Loucy (cell line): Measurements from ENCODE around the gene INF2.

Experiments used
- H2AFZ ChIP-seq: fragments of 200-600 bp; sonication (generic); 2 replicates; pipeline ENCODE4 v1.6.0; 2016; ENCODE audit warnings: antibody characterized with exemption, mild to moderate bottlenecking, low read length, moderate library complexity
- H3F3A ChIP-seq: fragments of 200-600 bp; 2 replicates; pipeline ENCODE4 v1.6.0; 2016; ENCODE audit warnings: antibody characterized with exemption, low read depth, mild to moderate bottlenecking
- H3K27me3 ChIP-seq: fragments of 200-600 bp; sonication (generic); 2 replicates; pipeline ENCODE4 v1.6.1; 2014; ENCODE audit warnings: low read length, mild to moderate bottlenecking; ENCODE audit not compliant: insufficient read depth, poor library complexity, severe bottlenecking
- H3K36me3 ChIP-seq: fragments of 200-600 bp; sonication (generic); 2 replicates; pipeline ENCODE4 v1.6.1; 2016; ENCODE audit warnings: low read length; ENCODE audit not compliant: insufficient read depth
- H3K4me1 ChIP-seq: fragments of 200-600 bp; sonication (generic); 2 replicates; pipeline ENCODE4 v1.5.1; 2014; ENCODE audit warnings: low read length, mild to moderate bottlenecking; ENCODE audit not compliant: insufficient read depth, poor library complexity, severe bottlenecking
- H3K4me2 ChIP-seq: fragments of 200-600 bp; sonication (generic); 2 replicates; pipeline ENCODE4 v1.6.0; 2014; ENCODE audit warnings: antibody characterized with exemption, low read length, low read depth, mild to moderate bottlenecking; ENCODE audit not compliant: poor library complexity, severe bottlenecking
- H3K4me3 ChIP-seq: fragments of 200-600 bp; sonication (generic); 2 replicates; pipeline ENCODE4 v1.5.1; 2014; ENCODE audit warnings: low read length, mild to moderate bottlenecking, mixed read lengths; ENCODE audit not compliant: poor library complexity, severe bottlenecking
- H3K79me2 ChIP-seq: fragments of 200-600 bp; sonication (generic); 2 replicates; pipeline ENCODE4 v1.6.1; 2014; ENCODE audit warnings: low read length; ENCODE audit not compliant: insufficient read depth
- H3K9ac ChIP-seq: fragments of 200-600 bp; sonication (generic); 2 replicates; pipeline ENCODE4 v1.6.0; 2014; ENCODE audit warnings: mild to moderate bottlenecking, low read depth, low read length, moderate library complexity; ENCODE audit not compliant: poor library complexity, severe bottlenecking
- H3K9me2 ChIP-seq: fragments of 200-600 bp; sonication (generic); replicated peaks from 2 replicates; pipeline ENCODE4 v1.6.1; 2016; ENCODE audit warnings: low read depth, low read length, mixed read lengths
- H3K9me3 ChIP-seq: fragments of 200-600 bp; sonication (generic); 2 replicates; pipeline ENCODE4 v1.6.1; 2014; ENCODE audit warnings: mild to moderate bottlenecking, antibody characterized with exemption, low read length, low read depth; ENCODE audit not compliant: insufficient read depth
- H4K20me1 ChIP-seq: fragments of 200-600 bp; sonication (generic); 2 replicates; pipeline ENCODE4 v1.6.0; 2014; ENCODE audit warnings: antibody characterized with exemption, low read length, mild to moderate bottlenecking; ENCODE audit not compliant: insufficient read depth, poor library complexity, severe bottlenecking
- EZH2phosphoT487 ChIP-seq: fragments of 200-600 bp; IDR thresholded peaks from 2 replicates; pipeline ENCODE4 v1.6.1; 2018; ENCODE audit warnings: antibody characterized with exemption, mild to moderate bottlenecking, moderate library complexity, borderline replicate concordance
- TF ChIP-seq, protein P1 (sequence below): fragments of 200-600 bp; sonication (generic); conservative IDR thresholded peaks from 2 replicates; pipeline ENCODE4 v1.5.1; 2014; ENCODE audit warnings: mild to moderate bottlenecking, antibody characterized with exemption, low read length

INF2 gene

GRCh38 chr14:104742586-104743455, 53.4 kb downstream of the INF2 start:
- Histone ChIP-seq H3K79me2 (no peaks in the 10 kb centered on the region), H3K9me3 (no peaks in the 10 kb centered on the region), H3K27me3 (no peaks in the 10 kb centered on the region), H2AFZ (no peak overlapping the region), H3K9me2 (no peaks in the 10 kb centered on the region), H3K9ac (no peak overlapping the region), H3K4me2 (no peak overlapping the region), H4K20me1 (no peaks in the 10 kb centered on the region), H3K4me3 (no peak overlapping the region), H3K36me3 (no peaks in the 10 kb centered on the region), H3F3A (no peaks in the 10 kb centered on the region), H3K4me1 (no peaks in the 10 kb centered on the region)
- TF ChIP-seq, protein P1, sequence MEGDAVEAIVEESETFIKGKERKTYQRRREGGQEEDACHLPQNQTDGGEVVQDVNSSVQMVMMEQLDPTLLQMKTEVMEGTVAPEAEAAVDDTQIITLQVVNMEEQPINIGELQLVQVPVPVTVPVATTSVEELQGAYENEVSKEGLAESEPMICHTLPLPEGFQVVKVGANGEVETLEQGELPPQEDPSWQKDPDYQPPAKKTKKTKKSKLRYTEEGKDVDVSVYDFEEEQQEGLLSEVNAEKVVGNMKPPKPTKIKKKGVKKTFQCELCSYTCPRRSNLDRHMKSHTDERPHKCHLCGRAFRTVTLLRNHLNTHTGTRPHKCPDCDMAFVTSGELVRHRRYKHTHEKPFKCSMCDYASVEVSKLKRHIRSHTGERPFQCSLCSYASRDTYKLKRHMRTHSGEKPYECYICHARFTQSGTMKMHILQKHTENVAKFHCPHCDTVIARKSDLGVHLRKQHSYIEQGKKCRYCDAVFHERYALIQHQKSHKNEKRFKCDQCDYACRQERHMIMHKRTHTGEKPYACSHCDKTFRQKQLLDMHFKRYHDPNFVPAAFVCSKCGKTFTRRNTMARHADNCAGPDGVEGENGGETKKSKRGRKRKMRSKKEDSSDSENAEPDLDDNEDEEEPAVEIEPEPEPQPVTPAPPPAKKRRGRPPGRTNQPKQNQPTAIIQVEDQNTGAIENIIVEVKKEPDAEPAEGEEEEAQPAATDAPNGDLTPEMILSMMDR: no peak
- no peak for TF ChIP-seq EZH2phosphoT487

DNA sequence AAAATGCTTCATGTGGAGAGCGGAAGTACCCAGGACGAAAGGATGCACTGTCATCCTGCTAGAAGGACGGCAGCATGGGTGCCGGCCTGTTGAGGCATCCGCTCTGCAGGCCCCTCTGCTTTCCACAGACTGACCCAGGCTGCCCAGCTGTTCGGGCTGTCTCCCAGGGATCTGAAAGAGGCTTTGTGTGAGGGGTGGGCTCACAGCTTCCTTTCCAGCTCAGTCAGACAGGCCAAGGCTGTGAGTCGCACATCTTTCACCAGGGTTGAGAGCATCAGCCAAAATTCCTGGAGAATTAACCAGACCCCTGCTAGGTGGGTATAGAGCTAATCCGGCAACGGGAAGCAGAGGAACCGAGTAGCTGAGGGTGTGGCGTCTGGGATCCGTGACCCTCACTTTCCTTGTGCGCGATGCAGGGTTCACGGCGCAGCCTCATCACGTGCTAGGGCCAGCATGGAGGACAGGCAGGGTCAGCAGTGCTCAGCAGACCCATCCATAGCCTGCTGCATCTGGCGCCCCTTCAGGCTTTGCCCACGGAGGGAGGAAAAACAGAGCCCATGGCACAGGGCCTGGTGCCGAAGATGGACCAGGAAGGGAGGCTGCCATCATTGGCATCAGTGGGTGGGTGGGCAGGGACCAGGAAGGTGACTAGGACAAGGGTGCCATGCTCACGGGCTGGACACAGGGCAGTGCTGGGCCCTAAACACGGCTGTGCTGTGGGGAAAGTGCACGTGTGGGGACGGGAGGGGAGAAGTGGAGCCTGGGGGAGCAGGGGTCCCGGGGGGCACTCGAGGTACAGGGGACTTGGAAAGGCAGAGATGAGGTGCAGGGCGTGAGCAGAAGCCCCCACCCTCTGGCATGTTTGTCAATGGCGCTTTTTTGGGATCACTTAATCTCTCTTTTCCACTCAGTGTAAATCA, 54.3 kb downstream of the INF2 start:
- H4K20me1 ChIP-seq: no peaks in the 10 kb centered on the region
- H3K36me3 ChIP-seq: no peaks in the 10 kb centered on the region
- TF ChIP-seq, protein P1: no peak
- TF ChIP-seq EZH2phosphoT487: no peak
- H2AFZ ChIP-seq: no peak overlapping the region
- no peak overlapping the region for H3K9ac ChIP-seq
- H3K9me3 ChIP-seq: no peaks in the 10 kb centered on the region
- no peak overlapping the region for H3K4me2 ChIP-seq
- H3F3A ChIP-seq: no peaks in the 10 kb centered on the region
- no peaks in the 10 kb centered on the region for H3K9me2 ChIP-seq
- H3K79me2 ChIP-seq: no peaks in the 10 kb centered on the region
- no peaks in the 10 kb centered on the region for H3K27me3 ChIP-seq
- no peaks in the 10 kb centered on the region for H3K4me1 ChIP-seq
- H3K4me3 ChIP-seq: no peak overlapping the region

DNA sequence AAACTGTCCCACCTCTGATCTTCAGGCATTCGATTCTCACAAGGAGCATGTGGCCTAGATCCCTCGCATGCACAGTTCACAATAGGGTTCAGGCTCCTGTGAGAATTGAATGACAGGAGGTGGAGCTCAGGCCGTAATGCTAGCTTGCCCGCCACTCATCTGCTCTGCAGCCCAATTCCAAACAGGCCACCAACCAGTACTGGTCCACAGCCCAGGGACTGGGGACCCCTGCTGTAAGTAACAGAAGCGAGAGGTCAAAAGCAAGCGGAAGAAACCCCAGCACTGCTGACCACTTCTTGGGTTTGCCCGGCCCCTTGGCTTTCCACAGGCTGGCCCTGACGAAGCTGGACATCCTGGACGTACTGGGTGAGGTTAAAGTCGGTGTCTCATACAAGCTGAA, 55.1 kb downstream of the INF2 start:
- Histone ChIP-seq H3F3A (no peaks in the 10 kb centered on the region), H3K9me3 (no peaks in the 10 kb centered on the region), H3K4me1 (no peaks in the 10 kb centered on the region), H3K4me2 (no peak overlapping the region), H3K9me2 (no peaks in the 10 kb centered on the region), H4K20me1 (no peaks in the 10 kb centered on the region), H3K27me3 (no peaks in the 10 kb centered on the region), H2AFZ (no peak overlapping the region), H3K79me2 (no peaks in the 10 kb centered on the region), H3K9ac (no peak overlapping the region), H3K36me3 (no peaks in the 10 kb centered on the region), H3K4me3 (no peak overlapping the region)
- TF ChIP-seq, protein P1: no peak
- no peak for TF ChIP-seq EZH2phosphoT487
